B cell (primary cell): Measurements from ENCODE around the gene NSG1. TPM values are rescaled to one million over a fixed set of nuclear protein-coding genes. Genes with fewer than 3 reads are reported as not detected.

Experiments used
- ATAC-seq: fragments of 200-7000 bp; cut with Tn5 transposase; one replicate; pipeline ENCODE4 v1.10.0; 2021; ENCODE audit warnings: low read depth, mild to moderate bottlenecking, moderate number of reproducible peaks, moderate library complexity
- CTCF ChIA-PET: fragments of 350-600 bp; sonication (Branson Sonifier 250); formaldehyde crosslinking; loops from one replicate; lab custom pipeline; 2021; ENCODE audit warnings: antibody characterized with exemption, inconsistent platforms; lab: Charles Lee
- POLR2A ChIA-PET: fragments of 350-600 bp; sonication (Branson Sonifier 250); formaldehyde crosslinking; loops from one replicate; lab custom pipeline; 2021; ENCODE audit warnings: antibody characterized with exemption; lab: Charles Lee
- DNase-seq: peaks from one replicate; pipeline ENCODE4 v3.0.0; 2013
- H2AFZ ChIP-seq: 2 replicates; pipeline ENCODE4 v1.6.1; 2012; ENCODE audit warnings: mild to moderate bottlenecking, low read depth, low read length; ENCODE audit not compliant: insufficient read depth, poor library complexity, severe bottlenecking
- H3K27ac ChIP-seq, 2 donors: 1 replicate in 1 of 2; 2 replicates in 1 of 2; pipeline ENCODE4 v1.5.1; 2012 to 2013; ENCODE audit warnings: low read length in 2 of 2, mild to moderate bottlenecking in 2 of 2, moderate library complexity in 1 of 2
- H3K27me3 ChIP-seq, 4 experiments: fragments of 200-600 bp in 1 of 4; sonication (generic) in 1 of 4; replicated peaks in 1 of 4; 1 replicate in 2 of 4; 2 replicates in 2 of 4; pipeline versions ENCODE4 v1.6.1 to v1.7.0; 2013 to 2016; ENCODE audit warnings: low read length in 3 of 4, mild to moderate bottlenecking in 2 of 4, mixed read lengths in 1 of 4, moderate library complexity in 1 of 4; ENCODE audit not compliant: insufficient read depth in 4 of 4, control insufficient read depth in 3 of 4; ENCODE audit errors: control extremely low read depth in 1 of 4
- H3K36me3 ChIP-seq, 2 experiments: replicated peaks in 1 of 2; 1 replicate in 1 of 2; 2 replicates in 1 of 2; pipeline versions ENCODE4 v1.6.1 to v1.7.1; 2013; ENCODE audit warnings: low read length in 1 of 2; ENCODE audit not compliant: insufficient read depth in 2 of 2, control insufficient read depth in 1 of 2; ENCODE audit errors: control extremely low read depth in 1 of 2, extremely low read depth in 1 of 2
- H3K4me1 ChIP-seq, 2 donors: fragments of 200-600 bp in 1 of 2; sonication (generic) in 1 of 2; 1 replicate in 1 of 2; 2 replicates in 1 of 2; pipeline versions ENCODE4 v1.5.1 to v1.6.1; 2013 to 2017; ENCODE audit warnings: low read length in 2 of 2; ENCODE audit not compliant: control insufficient read depth in 2 of 2, insufficient read depth in 2 of 2
- H3K4me2 ChIP-seq: replicated peaks from 2 replicates; pipeline ENCODE3; 2012; ENCODE audit warnings: mild to moderate bottlenecking, low read depth, low read length; ENCODE audit not compliant: poor library complexity, severe bottlenecking
- H3K4me3 ChIP-seq, 5 experiments: fragments of 200-600 bp in 1 of 5; sonication (generic) in 1 of 5; 1 replicate in 3 of 5; 2 replicates in 2 of 5; pipeline versions ENCODE4 v1.5.1 to v1.7.0; 2011 to 2016; ENCODE audit warnings: low read length in 4 of 5, mild to moderate bottlenecking in 4 of 5, low read depth in 2 of 5, control low read depth in 1 of 5, moderate library complexity in 1 of 5; ENCODE audit not compliant: insufficient read depth in 1 of 5; ENCODE audit errors: control extremely low read depth in 1 of 5, extremely low read depth in 1 of 5
- H3K79me2 ChIP-seq: fragments of 200-600 bp; sonication (generic); one replicate; pipeline ENCODE4 v1.6.0; 2016; ENCODE audit warnings: low read length; ENCODE audit not compliant: control insufficient read depth, insufficient read depth
- H3K9ac ChIP-seq: fragments of 200-600 bp; sonication (generic); 2 replicates; pipeline ENCODE4 v1.6.1; 2017; ENCODE audit warnings: mild to moderate bottlenecking, low read length, moderate library complexity
- H3K9me3 ChIP-seq, 3 donors: one replicate each; pipeline versions ENCODE4 v1.6.1 to v1.7.1; 2013; ENCODE audit warnings: low read length in 2 of 3; ENCODE audit not compliant: control insufficient read depth in 2 of 3, insufficient read depth in 1 of 3; ENCODE audit errors: control extremely low read depth in 1 of 3
- H4K20me1 ChIP-seq: 2 replicates; pipeline ENCODE4 v1.6.0; 2012; ENCODE audit warnings: mild to moderate bottlenecking, low read length; ENCODE audit not compliant: insufficient read depth, control insufficient read depth, poor library complexity, severe bottlenecking
- H3K27ac Mint-ChIP-seq: one replicate; pipeline ENCODE4 v1.8.0; 2021; ENCODE audit warnings: mixed read lengths
- H3K27me3 Mint-ChIP-seq: one replicate; pipeline ENCODE4 v1.8.0; 2021; ENCODE audit warnings: mixed read lengths
- H3K4me1 Mint-ChIP-seq: one replicate; pipeline ENCODE4 v1.8.0; 2021; ENCODE audit warnings: mixed read lengths
- H3K4me3 Mint-ChIP-seq: one replicate; pipeline ENCODE4 v1.8.0; 2021; ENCODE audit warnings: mixed read lengths
- H3K9me3 Mint-ChIP-seq: one replicate; pipeline ENCODE4 v1.8.0; 2022; ENCODE audit warnings: mixed read lengths; ENCODE audit not compliant: insufficient read depth
- CTCF ChIP-seq: fragments of 200-600 bp; IDR thresholded peaks from one replicate; pipeline ENCODE4 v1.8.0; 2022; ENCODE audit warnings: antibody characterized with exemption, mild to moderate bottlenecking
- EZH2 ChIP-seq: IDR thresholded peaks from 2 replicates; pipeline ENCODE4 v1.6.1; 2012; ENCODE audit warnings: borderline replicate concordance, low read depth, mild to moderate bottlenecking, moderate library complexity, low read length; ENCODE audit not compliant: insufficient read depth, poor library complexity, severe bottlenecking
- WGBS: methylation state at CpG from one replicate; pipeline ENCODE4 v1.1.5; 2013; ENCODE audit warnings: missing lambda C conversion rate; ENCODE audit not compliant: insufficient coverage; 5-methylcytosine and 5-hydroxymethylcytosine counted together
- intact Hi-C: fragments of 100-400 bp; cut with micrococcal nuclease; formaldehyde crosslinking; loops from one replicate; pipeline ENCODE4 v1.10.0; 2022
- polyA plus RNA-seq: library from polyadenylated mRNA; depleted of rRNA; stranded (reverse); fragments of >200 nt; gene quantifications from 2 replicates; pipeline ENCODE4 v1.2.3, GENCODE V29; 2012
- total RNA-seq, 2 donors: library from RNA; stranded (reverse); fragments of 120-200 nt in 1 of 2; gene quantifications; 1 replicate in 1 of 2; 2 replicates in 1 of 2; pipeline versions ENCODE4 v1.2.3 to v1.2.4, GENCODE V29; 2013 to 2022

The NSG1 gene
- total and polyA plus RNA-seq, 2 donors (not counting 1 experiment from before 2014, with no cell fraction given), result not detected

GRCh38 chr4:4395849-4396627 lies 9.1 kb downstream of the NSG1 start:
- Histone ChIP-seq H3K4me3 (peak overlapping the region in 2 of 5 experiments; percentile 19 to 30), H3K27me3 (peaks cover 0 to 16% (median 2%) of the 10 kb centered on the region in 4 experiments), H3K27ac (no peak overlapping the region), H4K20me1 (no peaks in the 10 kb centered on the region), H3K9me3 (peaks cover 0 to 12% (median 0%) of the 10 kb centered on the region in 3 donors), H2AFZ (peak overlapping the region; percentile 28), H3K4me2 (peak overlapping the region; percentile 38), H3K4me1 (peaks cover 0 to 10% of the 10 kb centered on the region in 2 donors), H3K9ac (peak overlapping the region; percentile 29), H3K79me2 (no peaks in the 10 kb centered on the region), H3K36me3 (no peaks in the 10 kb centered on the region)
- H3K4me1 Mint-ChIP-seq, result peaks cover 4% of the 10 kb centered on the region
- ChIA-PET POLR2A (no interaction called here), CTCF (interaction anchor here (1.2 kb wide), 1 partner anchor 35 kb away, joined by 3 read pairs; no protein-coding TSS in a partner anchor)
- ATAC-seq (no peak), DNase-seq (peak; percentile 35)
- 29% methylated on average over 21 of the region's 26 CpGs for WGBS
- intact Hi-C loops, result no loop called here
- H3K27me3 Mint-ChIP-seq, result peaks cover 31% of the 10 kb centered on the region
- H3K4me3 Mint-ChIP-seq, result peak overlapping the region; percentile 37
- no peaks in the 10 kb centered on the region for H3K9me3 Mint-ChIP-seq
- no peak for TF ChIP-seq EZH2
- no peak for TF ChIP-seq CTCF
- H3K27ac Mint-ChIP-seq, result no peak overlapping the region
